Umbilical cord (tissue), 2 donors: ENCODE data around the gene DHX29. TPM values are rescaled to one million over a fixed set of nuclear protein-coding genes. Genes with fewer than 3 reads are reported as not detected.

ENCODE experiments used
- DNase-seq: peaks from one replicate; pipeline ENCODE4 v3.0.0-alpha.2; 2015; ENCODE audit warnings: low spot score
- total RNA-seq: library from RNA; depleted of rRNA; stranded (reverse); fragments of >200 nt; gene quantifications from one replicate; pipeline ENCODE4 v1.2.3, GENCODE V29; 2014; ENCODE audit warnings: low replicate concordance; ENCODE audit not compliant: insufficient read depth

The DHX29 gene
- total RNA-seq, 1 donor from 2014 or later = 29.4 TPM

DNA sequence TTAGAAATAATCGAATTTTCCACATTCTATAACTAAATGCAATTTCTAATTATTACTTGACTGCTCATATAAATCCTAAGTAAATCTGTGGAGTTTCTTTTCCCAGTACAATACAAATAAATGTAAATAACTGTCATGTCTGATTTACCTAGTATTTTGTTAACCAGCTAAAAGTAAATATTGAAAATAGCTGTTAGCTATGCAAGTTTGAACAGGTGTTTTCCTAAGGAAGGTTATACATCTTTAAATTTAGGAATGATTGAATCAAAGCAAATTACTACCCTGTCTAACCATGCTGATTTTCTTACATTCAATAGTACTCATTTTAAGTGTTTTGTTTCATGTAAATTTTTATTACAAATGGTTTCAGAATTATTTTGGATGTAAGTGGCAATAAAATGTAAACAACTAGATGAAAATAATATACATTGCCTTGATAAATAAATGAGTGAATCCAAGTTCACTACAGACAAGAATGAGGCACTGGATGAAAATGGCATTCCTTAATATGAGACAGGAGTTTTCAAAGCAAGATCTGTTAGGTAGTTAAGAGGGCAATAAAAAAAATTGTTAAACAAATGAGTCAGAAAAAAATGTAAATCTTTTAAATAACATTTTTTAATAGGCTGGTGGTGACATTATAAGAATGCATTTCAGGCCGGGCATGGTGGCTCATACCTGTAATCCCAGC lies 96.2 kb downstream of the DHX29 start:
- DNase-seq = no peak

Other genes starting within 250 kb of the DHX29 start
- 0.96 TPM for gene GZMA, start 205.0 kb downstream of the DHX29 start, total RNA-seq
- gene GPX8, start 147.5 kb downstream of the DHX29 start, total RNA-seq = 135 TPM
- gene CDC20B, start 134.5 kb downstream of the DHX29 start, total RNA-seq = 0.96 TPM
- not detected for gene MCIDAS, start 80.4 kb downstream of the DHX29 start, total RNA-seq
- gene CCNO, start 74.1 kb downstream of the DHX29 start, total RNA-seq = not detected
- 109 TPM for gene MTREX, start 295 bp upstream of the DHX29 start, total RNA-seq
- 88.1 TPM for gene PLPP1, start 227.3 kb upstream of the DHX29 start, total RNA-seq